Stimulated activated naive CD8-positive, alpha-beta T cell treated with anti-CD3 and anti-CD28 coated beads, Interleukin-15, amount 100 ng/mL, for 72 hours (primary cell): ENCODE data around the gene EFCAB9.
A peak's percentile ranks its signal among the peaks of the same experiment; 100 is the strongest.

Source experiments
- ATAC-seq: fragments of 150-1000 bp; cut with Tn5 transposase; 2 replicates; pipeline ENCODE4 v1.10.0; 2021; ENCODE audit warnings: mild to moderate bottlenecking, moderate library complexity
- DNase-seq, 2 donors: peaks; one replicate each; pipeline ENCODE4 v3.0.0; 2021 to 2022
- H3K27ac Mint-ChIP-seq, 2 donors: one replicate each; pipeline ENCODE4 v1.8.0; 2022; ENCODE audit warnings: mild to moderate bottlenecking in 2 of 2, mixed read lengths in 2 of 2, moderate library complexity in 2 of 2
- H3K27me3 Mint-ChIP-seq: one replicate; pipeline ENCODE4 v1.8.0; 2022; ENCODE audit warnings: mixed read lengths
- H3K4me1 Mint-ChIP-seq: one replicate; pipeline ENCODE4 v1.8.0; 2022; ENCODE audit warnings: mild to moderate bottlenecking, mixed read lengths
- H3K4me3 Mint-ChIP-seq, 2 donors: one replicate each; pipeline ENCODE4 v1.8.0; 2022; ENCODE audit warnings: mild to moderate bottlenecking in 2 of 2, mixed read lengths in 2 of 2, moderate library complexity in 1 of 2
- H3K9me3 Mint-ChIP-seq, 2 donors: one replicate each; pipeline ENCODE4 v1.8.0; 2022; ENCODE audit warnings: mixed read lengths in 2 of 2

EFCAB9 gene

GRCh38 chr5:172175263-172175719, 18.7 kb upstream of the EFCAB9 start:
- ATAC-seq (peak; percentile 80), DNase-seq (peak; percentile 78 to 87)
- no peaks in the 10 kb centered on the region for H3K27me3 Mint-ChIP-seq
- peaks cover 100% of the 10 kb centered on the region for H3K4me1 Mint-ChIP-seq
- peaks cover 5 to 7% of the 10 kb centered on the region in 2 donors for H3K9me3 Mint-ChIP-seq
- H3K27ac Mint-ChIP-seq: peak overlapping the region; percentile 87 to 94
- H3K4me3 Mint-ChIP-seq: peak overlapping the region; percentile 78 to 85

- no peak overlapping the region for H3K27ac Mint-ChIP-seq
- H3K4me1 Mint-ChIP-seq: peaks cover 99% of the 10 kb centered on the region
- peaks cover 5 to 7% of the 10 kb centered on the region in 2 donors for H3K9me3 Mint-ChIP-seq
- H3K27me3 Mint-ChIP-seq: no peaks in the 10 kb centered on the region
- peak overlapping the region; percentile 73 to 85 for H3K4me3 Mint-ChIP-seq
- no peak for DNase-seq
- no peak for ATAC-seq
Measured at GRCh38 chr5:172177176-172177575, 16.8 kb upstream of the EFCAB9 start.

- peak; percentile 58 to 63 for DNase-seq
- H3K4me1 Mint-ChIP-seq: peaks cover 99% of the 10 kb centered on the region
- peak overlapping the region; percentile 86 to 97 for H3K27ac Mint-ChIP-seq
- ATAC-seq: peak; percentile 4
- no peaks in the 10 kb centered on the region for H3K27me3 Mint-ChIP-seq
- peak overlapping the region; percentile 72 to 73 for H3K4me3 Mint-ChIP-seq
- peaks cover 5 to 7% of the 10 kb centered on the region in 2 donors for H3K9me3 Mint-ChIP-seq
Measured at GRCh38 chr5:172178301-172178987, 15.5 kb upstream of the EFCAB9 start.

- Mint-ChIP-seq H3K4me1 (peaks cover 99% of the 10 kb centered on the region), H3K27me3 (no peaks in the 10 kb centered on the region), H3K4me3 (peak overlapping the region; percentile 72 to 73), H3K27ac (peak overlapping the region; percentile 86 to 97), H3K9me3 (peaks cover 5 to 7% of the 10 kb centered on the region in 2 donors)
- peak; percentile 56 for ATAC-seq
- peak; percentile 64 to 76 for DNase-seq
Measured at GRCh38 chr5:172178991-172179989, 14.7 kb upstream of the EFCAB9 start.

GRCh38 chr5:172180936-172181335, 13.0 kb upstream of the EFCAB9 start:
- H3K9me3 Mint-ChIP-seq: peaks cover 5 to 7% of the 10 kb centered on the region in 2 donors
- H3K27me3 Mint-ChIP-seq: no peaks in the 10 kb centered on the region
- peak overlapping the region; percentile 58 to 79 for H3K27ac Mint-ChIP-seq
- H3K4me3 Mint-ChIP-seq: peak overlapping the region; percentile 66 to 73
- no peak for ATAC-seq
- DNase-seq: peak in 1 of 2 donors; percentile 11
- H3K4me1 Mint-ChIP-seq: peaks cover 99% of the 10 kb centered on the region

- Mint-ChIP-seq H3K9me3 (peaks cover 5 to 7% of the 10 kb centered on the region in 2 donors), H3K27ac (peak overlapping the region in 1 of 2 donors; percentile 48), H3K27me3 (no peaks in the 10 kb centered on the region), H3K4me1 (peaks cover 87% of the 10 kb centered on the region), H3K4me3 (peak overlapping the region; percentile 24 to 35)
- DNase-seq: no peak
- no peak for ATAC-seq
Measured at GRCh38 chr5:172182291-172182690, 11.7 kb upstream of the EFCAB9 start.

- no peak for ATAC-seq
Measured at GRCh38 chr5:172183881-172184280, 10.1 kb upstream of the EFCAB9 start.

GRCh38 chr5:172185096-172185461, 8.9 kb upstream of the EFCAB9 start:
- H3K4me1 Mint-ChIP-seq: peaks cover 70% of the 10 kb centered on the region
- H3K9me3 Mint-ChIP-seq: no peaks in the 10 kb centered on the region
- no peak for ATAC-seq
- H3K27ac Mint-ChIP-seq: peak overlapping the region; percentile 94 to 96
- DNase-seq: peak; percentile 13 to 50
- H3K27me3 Mint-ChIP-seq: peaks cover 5% of the 10 kb centered on the region
- peak overlapping the region; percentile 93 to 100 for H3K4me3 Mint-ChIP-seq

More at GRCh38 chr5:172183881-172184280, 10.1 kb upstream of the EFCAB9 start:
- no peak for DNase-seq
- no peaks in the 10 kb centered on the region for H3K9me3 Mint-ChIP-seq
- peak overlapping the region; percentile 93 to 100 for H3K4me3 Mint-ChIP-seq
- peak overlapping the region; percentile 89 to 94 for H3K27ac Mint-ChIP-seq
- no peaks in the 10 kb centered on the region for H3K27me3 Mint-ChIP-seq
- peaks cover 75% of the 10 kb centered on the region for H3K4me1 Mint-ChIP-seq

- H3K27ac Mint-ChIP-seq: peak overlapping the region; percentile 94
- H3K4me1 Mint-ChIP-seq: peaks cover 59% of the 10 kb centered on the region
- H3K4me3 Mint-ChIP-seq: peak overlapping the region; percentile 93 to 100
- no peak for ATAC-seq
- peaks cover 5% of the 10 kb centered on the region for H3K27me3 Mint-ChIP-seq
- DNase-seq: no peak
- H3K9me3 Mint-ChIP-seq: no peaks in the 10 kb centered on the region
Measured at GRCh38 chr5:172186114-172186695, 7.8 kb upstream of the EFCAB9 start.

GRCh38 chr5:172187118-172188032, 6.6 kb upstream of the EFCAB9 start:
- Mint-ChIP-seq H3K4me1 (peaks cover 48% of the 10 kb centered on the region), H3K4me3 (peak overlapping the region; percentile 93 to 100), H3K27ac (peak overlapping the region; percentile 90 to 96), H3K9me3 (no peaks in the 10 kb centered on the region), H3K27me3 (peaks cover 5% of the 10 kb centered on the region)
- peak; percentile 64 for ATAC-seq
- peak; percentile 77 to 83 for DNase-seq

- ATAC-seq: peak; percentile 83
- Mint-ChIP-seq H3K27me3 (peaks cover 5% of the 10 kb centered on the region), H3K4me1 (peaks cover 39% of the 10 kb centered on the region), H3K4me3 (peak within 1 kb of the TSS; percentile 93 to 100), H3K27ac (peak within 1 kb of the TSS; percentile 90 to 96), H3K9me3 (no peaks in the 10 kb centered on the region)
- DNase-seq: peak; percentile 93 to 94
Measured at GRCh38 chr5:172188033-172188892, 5.7 kb upstream of the EFCAB9 start, which contains the start of gene STK10. Gene STK10 (minus strand): TSS chr5:172188224. CDS start chr5:172188042, 182 bp downstream.

- Mint-ChIP-seq H3K4me3 (peak overlapping the region; percentile 93 to 100), H3K27ac (no peak overlapping the region), H3K9me3 (no peaks in the 10 kb centered on the region), H3K27me3 (peaks cover 5% of the 10 kb centered on the region), H3K4me1 (peaks cover 31% of the 10 kb centered on the region)
- DNase-seq (no peak), ATAC-seq (no peak)
Measured at GRCh38 chr5:172188893-172189692, 4.9 kb upstream of the EFCAB9 start.
